A549 (cell line): Measurements from ENCODE around the gene SETD2.

Experiments used
- CTCF ChIP-seq: fragments of >200 bp; sonication (Bioruptor Twin); formaldehyde crosslinking; IDR thresholded peaks from 3 replicates; pipeline ENCODE4 v1.5.1; 2016
- POLR2A ChIP-seq: IDR thresholded peaks from 2 replicates; pipeline ENCODE4 v1.6.1; 2012; ENCODE audit warnings: mild to moderate bottlenecking, low read length
- RAD21 ChIP-seq, 2 experiments: fragments of >200 bp in 1 of 2; sonication (Bioruptor Twin) in 1 of 2; formaldehyde crosslinking in 1 of 2; IDR thresholded peaks in 1 of 2; conservative IDR thresholded peaks in 1 of 2; 2 replicates in 1 of 2; 3 replicates in 1 of 2; pipeline ENCODE4 v1.6.1; 2012 to 2018; ENCODE audit warnings: inconsistent platforms in 1 of 2
- RFX5 ChIP-seq: fragments of 450-650 bp; IDR thresholded peaks from 2 replicates; pipeline ENCODE4 v1.7.1; 2014; ENCODE audit warnings: antibody characterized with exemption, mild to moderate bottlenecking, moderate library complexity
- RNF2 ChIP-seq: fragments of 200-600 bp; sonication (generic); IDR thresholded peaks from 2 replicates; pipeline ENCODE4 v1.6.1; 2016; ENCODE audit warnings: low read depth, mild to moderate bottlenecking, antibody characterized with exemption, moderate library complexity, borderline replicate concordance
- TF ChIP-seq, protein P1 (sequence below): IDR thresholded peaks from 2 replicates; pipeline ENCODE4 v1.6.1; 2012

DNA sequence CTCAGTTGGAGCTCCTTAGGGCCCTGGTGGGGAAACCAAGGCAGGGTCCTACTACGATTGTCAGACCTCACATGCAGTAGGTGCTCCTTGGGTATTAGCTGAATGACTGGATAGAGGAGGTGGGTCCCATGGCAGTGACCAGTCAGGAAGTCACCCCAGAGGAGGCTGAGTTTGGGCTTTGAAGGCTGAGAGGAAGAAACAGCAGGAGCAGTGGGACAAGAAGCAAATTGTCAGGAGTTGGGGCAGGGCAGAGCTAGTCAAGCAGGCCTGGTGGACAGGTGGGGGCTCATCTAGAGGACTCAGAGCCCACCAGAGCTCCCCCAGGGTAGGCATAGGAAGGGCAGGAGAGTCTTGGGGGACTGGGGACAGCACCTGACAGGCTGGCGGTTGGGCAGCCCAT lies 181.4 kb downstream of the SETD2 start:
- no peak for TF ChIP-seq RFX5
- no peak for TF ChIP-seq POLR2A
- TF ChIP-seq RNF2, result no peak
- no peak for TF ChIP-seq CTCF
- TF ChIP-seq, protein P1, sequence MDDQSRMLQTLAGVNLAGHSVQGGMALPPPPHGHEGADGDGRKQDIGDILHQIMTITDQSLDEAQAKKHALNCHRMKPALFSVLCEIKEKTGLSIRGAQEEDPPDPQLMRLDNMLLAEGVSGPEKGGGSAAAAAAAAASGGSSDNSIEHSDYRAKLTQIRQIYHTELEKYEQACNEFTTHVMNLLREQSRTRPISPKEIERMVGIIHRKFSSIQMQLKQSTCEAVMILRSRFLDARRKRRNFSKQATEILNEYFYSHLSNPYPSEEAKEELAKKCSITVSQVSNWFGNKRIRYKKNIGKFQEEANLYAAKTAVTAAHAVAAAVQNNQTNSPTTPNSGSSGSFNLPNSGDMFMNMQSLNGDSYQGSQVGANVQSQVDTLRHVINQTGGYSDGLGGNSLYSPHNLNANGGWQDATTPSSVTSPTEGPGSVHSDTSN, result no peak
- TF ChIP-seq RAD21 (conservative IDR thresholded peaks at IDR 0.05 in 1 of 2, IDR thresholded peaks at IDR 0.05 in 1 of 2), result no peak
